ENCODE measurements around the gene ODAM.

The ODAM gene

GRCh38 chr4:70251250-70251944, 55.9 kb downstream of the ODAM start:
- TF ChIP-seq, protein P1, sequence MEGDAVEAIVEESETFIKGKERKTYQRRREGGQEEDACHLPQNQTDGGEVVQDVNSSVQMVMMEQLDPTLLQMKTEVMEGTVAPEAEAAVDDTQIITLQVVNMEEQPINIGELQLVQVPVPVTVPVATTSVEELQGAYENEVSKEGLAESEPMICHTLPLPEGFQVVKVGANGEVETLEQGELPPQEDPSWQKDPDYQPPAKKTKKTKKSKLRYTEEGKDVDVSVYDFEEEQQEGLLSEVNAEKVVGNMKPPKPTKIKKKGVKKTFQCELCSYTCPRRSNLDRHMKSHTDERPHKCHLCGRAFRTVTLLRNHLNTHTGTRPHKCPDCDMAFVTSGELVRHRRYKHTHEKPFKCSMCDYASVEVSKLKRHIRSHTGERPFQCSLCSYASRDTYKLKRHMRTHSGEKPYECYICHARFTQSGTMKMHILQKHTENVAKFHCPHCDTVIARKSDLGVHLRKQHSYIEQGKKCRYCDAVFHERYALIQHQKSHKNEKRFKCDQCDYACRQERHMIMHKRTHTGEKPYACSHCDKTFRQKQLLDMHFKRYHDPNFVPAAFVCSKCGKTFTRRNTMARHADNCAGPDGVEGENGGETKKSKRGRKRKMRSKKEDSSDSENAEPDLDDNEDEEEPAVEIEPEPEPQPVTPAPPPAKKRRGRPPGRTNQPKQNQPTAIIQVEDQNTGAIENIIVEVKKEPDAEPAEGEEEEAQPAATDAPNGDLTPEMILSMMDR (IDR thresholded peaks at IDR 0.05; ENCODE audit: low read depth, low read length), result no peak
- no peak for DNase-seq (ENCODE audit: low read depth, low spot score)
- H3K4me3 ChIP-seq (ENCODE audit: low read depth, low read length), result no peak overlapping the region
- in situ Hi-C loops (cut with HindIII; ENCODE audit: low sequenced_read_pairs), result no loop called here

GRCh38 chr4:70251945-70252277, 56.4 kb downstream of the ODAM start:
- DNase-seq (ENCODE audit: low read depth, low spot score), result no peak
- TF ChIP-seq, protein P1 (IDR thresholded peaks at IDR 0.05; ENCODE audit: low read depth, low read length), result no peak
- no peak overlapping the region for H3K4me3 ChIP-seq (ENCODE audit: low read depth, low read length)
- in situ Hi-C loops (cut with HindIII; ENCODE audit: low sequenced_read_pairs), result no loop called here
